Head of caudate nucleus (tissue), 42 donors: ENCODE data around the gene WNT5A.

ENCODE experiments used
- DNase-seq, 42 donors: peaks; one replicate each; pipeline versions ENCODE4 v3.0.0 to v3.0.0-alpha.2; 2020 to 2021; ENCODE audit warnings: mixed read lengths in 7 of 42
- intact Hi-C: fragments of 100-400 bp; cut with DNase I; formaldehyde crosslinking; loops from one replicate; pipeline ENCODE4 v1.15.0; 2022

Gene WNT5A

DNA sequence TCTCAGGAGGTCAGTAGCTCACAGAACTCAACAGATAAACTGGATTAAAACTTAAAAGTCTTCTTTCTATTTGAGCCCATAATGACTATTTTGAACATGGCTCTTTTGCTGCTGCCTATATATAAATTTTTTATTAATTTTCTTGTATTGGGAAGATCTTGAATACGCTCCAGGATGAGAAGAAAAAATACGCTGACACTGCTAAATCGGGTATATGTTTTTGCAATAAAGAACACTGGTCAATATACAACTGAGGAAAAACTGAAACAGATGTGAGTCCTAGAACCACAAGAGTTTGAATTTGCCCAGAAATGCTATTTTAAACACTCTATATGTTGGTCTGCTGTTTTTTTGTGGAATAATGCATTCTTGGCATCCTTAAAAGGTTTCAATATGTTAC is 20.6 kb downstream of the WNT5A start:
- intact Hi-C loops: no loop called here
- no peak for DNase-seq

DNA sequence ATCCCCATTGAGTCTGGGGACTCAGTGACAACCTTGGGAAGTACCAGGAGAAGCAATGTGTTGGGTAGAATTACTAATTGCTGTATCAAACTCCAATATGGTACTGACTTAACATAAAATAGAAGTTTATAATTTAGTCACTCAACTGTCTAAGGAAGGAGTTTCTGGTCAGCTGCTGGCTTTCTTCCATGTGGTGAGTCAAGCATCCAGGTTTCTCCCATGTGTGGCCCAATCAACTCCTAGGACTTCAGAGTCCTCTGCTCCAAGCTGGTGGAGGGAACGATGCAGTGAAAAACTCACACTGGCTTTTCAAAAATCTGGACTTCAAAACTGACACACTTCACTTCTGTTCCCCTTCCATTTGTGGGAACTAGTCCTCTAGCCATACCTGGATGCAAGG is 25.2 kb downstream of the WNT5A start:
- intact Hi-C loops: no loop called here
- no peak for DNase-seq

DNA sequence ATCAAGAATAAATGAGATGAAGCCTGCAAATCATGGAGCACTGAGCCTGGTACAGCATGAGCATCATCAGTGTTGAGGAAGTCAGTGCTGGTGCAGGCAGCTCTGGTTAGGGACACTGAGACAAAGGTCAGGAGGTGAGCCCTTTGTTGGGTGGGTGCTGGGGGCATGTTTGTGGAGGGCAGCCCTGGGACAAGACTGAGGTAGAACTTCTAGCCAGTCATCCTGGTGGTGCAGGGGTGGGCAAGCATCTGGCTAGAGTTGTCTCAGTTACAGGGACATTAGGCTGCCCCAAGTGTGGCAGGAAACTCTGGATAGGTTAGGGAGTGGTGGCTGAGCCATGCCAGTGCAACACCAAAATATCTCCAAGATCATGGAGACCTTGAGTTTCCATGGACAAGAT is 27.3 kb downstream of the WNT5A start:
- no peak for DNase-seq
- intact Hi-C loops: no loop called here

DNA sequence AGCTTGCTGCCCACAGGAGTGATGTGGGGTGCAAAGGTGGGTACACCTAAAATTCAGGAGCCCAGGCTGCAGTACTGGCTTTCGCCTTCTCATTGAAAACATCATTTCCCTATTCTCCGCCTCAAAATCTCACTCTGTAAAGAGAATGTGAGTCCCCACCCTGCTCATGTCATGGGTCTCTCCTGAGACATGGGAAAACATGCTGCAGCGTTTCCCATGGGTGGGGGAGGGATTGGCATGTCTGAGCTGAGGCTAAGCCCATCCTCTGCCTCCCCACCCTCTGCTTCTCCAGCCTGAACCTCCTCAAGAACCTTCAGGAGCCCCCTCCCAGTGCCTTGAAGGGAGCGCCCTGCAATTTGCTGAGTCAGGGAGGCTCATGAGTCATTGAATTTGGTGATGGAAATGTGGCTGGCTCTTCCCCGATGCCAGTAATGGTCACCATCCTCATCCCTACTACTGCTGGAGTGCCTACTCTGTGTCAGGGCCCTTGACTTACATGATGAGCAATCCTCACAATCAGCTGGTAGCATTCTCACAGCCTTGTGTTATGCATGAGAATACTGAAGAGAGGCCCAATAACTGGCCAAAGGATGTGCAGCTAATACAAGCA is 28.8 kb downstream of the WNT5A start:
- intact Hi-C loops: no loop called here
- DNase-seq: peak in 1 of 42 donors; percentile 17

DNA sequence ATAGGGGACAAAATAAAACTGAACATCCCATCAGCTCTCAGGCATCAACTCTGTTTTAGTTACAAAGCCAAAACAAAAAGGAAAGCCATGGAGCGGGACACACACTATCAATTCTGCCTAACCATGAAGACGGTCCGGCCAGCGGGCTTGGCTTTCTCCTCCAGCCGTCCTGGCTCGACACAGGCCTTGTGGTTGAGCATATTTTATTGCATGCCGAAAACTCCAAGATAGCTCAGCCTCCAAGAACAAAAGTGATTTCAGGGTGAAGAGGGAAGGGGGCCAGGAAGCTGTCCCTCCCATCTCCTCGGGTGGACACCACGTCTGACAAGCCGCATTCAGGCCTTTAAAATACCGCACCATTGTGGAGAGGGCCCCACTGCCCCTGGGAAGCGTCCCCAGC is 31.2 kb downstream of the WNT5A start:
- DNase-seq: no peak
- intact Hi-C loops: no loop called here

DNA sequence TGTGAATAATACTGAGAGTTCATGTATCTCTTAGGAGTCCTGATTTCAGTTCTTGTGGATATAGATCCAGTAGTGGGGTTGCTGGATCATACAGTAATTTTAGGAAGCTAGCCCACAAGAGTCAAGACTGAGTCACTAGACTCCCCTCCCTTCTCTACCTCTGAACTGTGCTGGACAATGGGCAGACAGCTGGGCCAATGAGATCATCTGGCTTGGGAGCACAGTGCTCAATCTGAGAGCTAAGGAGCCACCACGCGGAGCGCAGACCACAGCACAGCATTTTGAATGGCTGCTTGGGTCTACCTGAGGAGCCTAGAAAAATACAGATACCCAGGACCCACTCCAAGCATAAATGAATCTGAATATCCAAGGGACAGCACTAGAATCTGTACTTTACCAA is 32.5 kb downstream of the WNT5A start:
- intact Hi-C loops: no loop called here
- peak in 1 of 42 donors; percentile 41 for DNase-seq

DNA sequence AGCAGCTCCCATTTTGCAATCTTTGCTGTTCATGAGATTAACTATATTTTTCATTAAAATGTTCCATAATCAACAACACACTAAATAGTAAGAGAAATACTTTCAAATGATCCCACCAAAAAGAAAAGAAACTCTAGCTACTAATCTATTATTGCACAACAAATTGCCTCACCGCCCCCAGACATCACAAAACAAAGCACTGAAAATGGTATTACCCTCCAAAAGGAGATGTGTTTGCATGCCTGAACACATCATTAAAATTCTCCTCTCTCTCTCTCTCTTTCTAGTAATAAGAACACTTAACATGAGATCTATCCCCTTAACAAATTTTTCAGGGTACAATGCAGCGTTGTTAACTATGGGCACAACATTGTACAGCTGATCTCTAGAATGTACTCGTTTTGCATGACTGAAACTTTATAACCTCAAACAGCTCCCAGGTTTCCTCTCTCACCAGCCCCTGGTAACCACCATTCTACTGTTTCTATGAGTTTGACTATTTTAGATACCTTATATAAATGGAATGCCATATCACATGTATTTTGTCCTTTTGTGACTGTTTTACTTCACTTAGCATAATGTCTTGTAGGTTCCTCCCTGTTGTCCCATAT is 33.1 kb downstream of the WNT5A start:
- intact Hi-C loops: no loop called here
- peak in 1 of 42 donors; percentile 1 for DNase-seq

DNA sequence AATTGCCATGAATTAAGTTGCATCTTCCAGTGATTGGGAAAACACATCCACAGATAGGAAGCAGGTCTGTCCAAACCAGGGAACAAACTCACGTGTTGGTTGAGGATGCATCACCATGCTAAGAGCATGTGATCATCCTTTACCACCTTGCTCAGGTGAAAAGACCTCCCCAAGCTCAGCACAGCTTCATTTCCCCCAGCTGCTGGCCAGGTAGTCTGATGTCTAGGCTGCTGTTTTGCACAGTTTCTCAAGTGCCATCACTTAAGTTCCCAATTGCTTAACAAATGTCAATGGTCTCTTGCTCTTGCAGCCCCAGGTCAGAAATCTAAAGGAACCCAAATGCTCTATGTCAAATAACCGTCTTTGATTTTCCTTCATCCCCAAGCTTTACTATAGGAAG is 34.2 kb downstream of the WNT5A start:
- peak in 1 of 42 donors; percentile 10 for DNase-seq
- intact Hi-C loops: no loop called here

DNA sequence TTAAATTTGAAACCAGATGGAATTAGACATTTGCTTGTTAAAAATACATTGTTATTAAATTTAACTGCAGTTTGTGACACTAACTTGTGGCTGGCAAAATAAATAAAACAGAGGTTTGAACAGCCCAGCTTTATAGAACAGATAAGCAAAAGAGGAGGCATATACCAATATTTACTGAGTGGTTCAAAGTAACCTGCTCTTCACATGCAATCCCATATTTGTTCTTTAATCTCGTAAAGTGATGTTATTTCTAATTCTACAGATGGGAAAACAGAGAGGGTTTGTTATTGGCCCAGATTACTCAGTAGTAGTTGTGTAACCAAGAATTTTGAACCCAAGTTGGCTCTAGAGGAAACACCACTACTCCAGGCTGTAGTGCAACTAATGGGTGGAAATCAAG is 37.6 kb downstream of the WNT5A start:
- intact Hi-C loops: no loop called here
- DNase-seq: no peak

DNA sequence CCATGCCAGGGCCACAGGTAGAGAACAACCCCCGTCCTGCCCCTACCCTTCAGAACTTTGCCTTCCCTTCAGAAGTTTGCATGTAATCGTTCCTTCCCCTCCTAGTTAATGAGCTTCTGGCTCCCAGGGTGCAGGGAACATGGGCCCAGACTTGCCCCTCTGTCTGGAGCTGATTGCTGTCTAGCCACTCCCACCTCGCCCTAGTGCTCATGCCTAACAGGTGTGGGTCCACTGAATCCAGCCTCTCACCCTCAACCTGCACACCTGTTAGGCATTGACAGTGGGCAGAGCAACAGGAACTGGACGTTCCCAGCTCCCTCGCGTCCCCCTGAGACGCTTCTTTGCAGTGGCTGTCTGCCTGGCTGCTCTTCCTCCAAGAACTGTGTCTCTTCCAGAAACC is 40.3 kb downstream of the WNT5A start:
- intact Hi-C loops: no loop called here
- no peak for DNase-seq

DNA sequence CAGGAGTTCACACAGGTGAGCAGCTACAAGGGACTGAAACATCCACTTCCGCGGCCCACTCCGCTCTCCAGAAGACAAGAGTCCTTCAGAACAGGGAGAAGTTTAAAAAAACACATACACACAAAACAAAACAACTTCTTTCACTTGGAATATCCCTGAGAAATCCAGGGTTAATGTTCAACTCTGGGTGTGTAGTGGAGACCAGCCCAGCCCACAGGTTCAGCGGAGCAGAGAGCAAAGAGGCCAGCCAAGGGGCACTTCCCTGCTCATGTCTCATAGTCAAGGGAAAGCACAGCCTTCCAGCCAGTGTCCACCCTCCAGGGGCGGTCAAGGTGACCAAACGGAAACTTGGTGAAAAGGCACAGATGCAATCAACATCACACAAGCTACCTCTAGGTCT is 41.6 kb downstream of the WNT5A start:
- intact Hi-C loops: no loop called here
- DNase-seq: no peak

DNA sequence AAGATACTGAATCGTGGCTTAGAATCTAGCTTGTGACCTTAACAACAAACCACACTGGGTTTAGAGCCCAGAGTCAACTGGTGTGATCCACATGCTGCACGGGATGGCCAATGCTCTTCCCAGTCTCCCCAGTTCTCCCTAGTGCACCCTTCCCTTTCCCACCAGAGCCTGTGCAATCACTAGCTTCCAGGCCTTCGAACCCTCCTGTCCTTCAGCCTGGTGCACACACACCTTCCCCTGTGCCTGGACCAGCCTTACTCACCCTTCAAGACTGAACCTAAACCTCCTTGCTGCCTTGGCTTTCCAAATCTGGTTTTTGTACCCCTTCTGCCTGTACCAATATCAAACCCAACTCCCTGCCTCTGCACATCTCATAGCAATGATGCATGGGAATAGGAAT is 43.8 kb downstream of the WNT5A start:
- intact Hi-C loops: no loop called here
- DNase-seq: no peak

DNA sequence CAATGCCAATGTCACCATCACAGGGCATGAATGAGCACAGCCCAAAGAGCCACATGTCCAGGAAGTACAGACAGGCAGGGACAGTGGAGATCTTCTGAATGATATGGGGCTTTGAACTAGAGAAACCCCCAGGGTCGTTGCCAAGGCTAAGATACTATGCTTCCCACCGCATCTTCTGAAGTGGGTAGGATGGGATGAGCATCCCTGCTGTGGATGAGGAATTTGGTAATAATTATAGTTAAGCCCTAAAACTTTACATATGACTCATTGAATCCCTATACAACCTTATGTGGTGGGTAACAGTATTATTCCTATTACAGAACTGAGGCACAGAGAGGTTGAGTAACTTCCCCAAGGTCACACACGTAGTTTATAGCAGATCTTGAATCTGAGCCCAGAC is 44.2 kb downstream of the WNT5A start:
- intact Hi-C loops: no loop called here
- DNase-seq: no peak

DNA sequence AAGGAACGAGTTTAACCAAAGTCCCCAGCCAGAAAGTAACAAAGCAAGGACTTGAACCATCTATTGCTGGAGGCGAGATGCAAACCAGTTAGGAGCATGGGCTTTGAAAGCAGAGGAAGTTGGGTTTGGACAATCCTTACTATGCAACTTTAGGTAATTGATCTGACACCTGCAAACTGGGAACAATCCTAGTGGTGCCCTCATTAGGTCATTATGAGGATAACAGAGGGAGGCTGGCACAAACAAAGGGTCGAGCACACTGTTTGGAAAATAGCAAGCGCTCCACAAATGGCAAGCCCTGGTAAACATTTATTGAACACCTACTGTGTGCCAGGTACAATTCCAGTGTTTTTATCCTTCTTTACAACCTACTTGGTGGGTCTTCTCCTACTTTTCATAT is 45.6 kb downstream of the WNT5A start:
- DNase-seq: no peak
- intact Hi-C loops: no loop called here

DNA sequence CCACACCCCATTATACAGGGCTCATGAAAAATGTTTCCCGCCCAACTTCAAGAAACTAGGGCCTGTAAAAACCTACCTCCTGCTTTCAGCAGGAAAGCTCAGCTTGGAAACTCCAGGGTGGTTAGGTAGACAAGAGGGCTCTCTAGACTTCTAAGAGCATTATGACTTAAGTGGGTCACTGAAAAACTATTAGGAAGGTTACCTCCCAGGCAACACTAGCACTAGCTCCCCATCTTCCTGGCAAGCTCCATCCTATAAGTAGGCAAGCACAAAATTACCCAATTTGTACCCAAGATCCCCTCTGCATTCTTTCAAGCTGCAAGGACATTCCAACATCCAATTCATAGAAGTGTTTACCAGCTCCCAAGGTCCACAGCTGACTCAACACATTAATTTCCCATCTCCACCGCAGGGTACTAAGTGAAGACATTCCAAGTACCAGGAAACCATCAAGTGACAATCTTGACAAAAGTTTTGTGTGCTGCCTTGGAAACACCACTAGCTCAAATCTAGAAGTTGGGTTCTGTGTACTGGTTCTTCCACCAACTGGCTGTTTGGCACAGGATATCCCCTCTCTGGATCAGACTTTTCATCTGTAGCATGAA is 46.9 kb downstream of the WNT5A start:
- DNase-seq: no peak
- intact Hi-C loops: no loop called here

DNA sequence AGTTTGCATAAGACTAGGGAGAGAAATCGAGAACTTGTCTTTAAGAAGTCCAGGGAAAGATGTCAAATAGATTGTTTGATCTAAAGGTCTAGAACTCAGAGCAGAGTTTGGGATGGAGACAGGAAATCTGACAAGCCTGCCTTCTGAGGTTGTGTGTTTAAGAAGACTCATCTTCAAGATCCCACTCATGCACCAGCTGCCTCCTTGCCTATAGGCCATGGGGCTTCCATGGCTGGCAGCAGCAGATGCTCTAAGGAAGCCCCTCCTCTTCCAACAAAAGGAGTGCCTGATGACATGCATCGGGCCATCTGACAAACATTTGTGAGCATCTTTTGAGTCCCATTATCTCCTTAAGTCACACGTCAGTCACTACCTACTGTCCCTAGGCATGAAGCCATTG is 47.4 kb downstream of the WNT5A start:
- intact Hi-C loops: no loop called here
- DNase-seq: no peak

DNA sequence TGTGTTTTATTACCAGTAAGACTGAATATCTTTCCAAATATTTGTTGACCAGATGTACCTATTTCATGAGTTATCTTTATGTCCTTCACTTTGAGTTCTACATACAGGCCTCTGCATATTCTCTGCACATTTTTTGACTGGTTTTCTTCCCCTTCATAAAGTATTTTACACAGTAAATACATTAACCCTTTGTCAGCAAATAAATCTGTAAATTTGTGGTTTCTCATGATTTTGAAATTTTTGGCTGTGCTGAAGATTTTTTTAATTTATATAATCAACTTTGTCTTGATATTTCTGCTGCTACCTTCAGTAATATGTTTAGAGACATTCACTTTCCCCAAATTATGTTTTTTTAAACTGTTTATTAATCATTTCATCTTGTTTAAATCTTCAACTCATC is 50.5 kb downstream of the WNT5A start:
- no peak for DNase-seq
- intact Hi-C loops: no loop called here

DNA sequence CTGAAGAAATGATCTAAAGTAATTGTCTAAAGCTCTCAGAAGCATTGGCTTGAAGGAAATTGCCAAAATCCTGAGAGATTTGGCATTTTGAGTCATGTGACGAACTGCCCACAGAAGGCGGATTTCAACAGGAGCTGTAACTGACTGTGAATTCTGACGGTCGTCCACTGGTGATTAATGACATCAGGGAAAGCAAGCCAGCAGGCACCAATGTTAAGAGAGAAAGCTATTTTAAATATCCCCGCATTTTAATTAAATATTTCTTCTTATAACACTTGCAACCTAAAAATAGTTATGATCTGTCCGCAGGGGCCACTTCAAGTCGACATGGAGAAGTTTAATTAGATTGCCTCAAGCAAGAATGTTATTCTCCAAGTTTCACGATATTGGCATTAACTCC is 51.6 kb downstream of the WNT5A start:
- no peak for DNase-seq
- intact Hi-C loops: no loop called here

DNA sequence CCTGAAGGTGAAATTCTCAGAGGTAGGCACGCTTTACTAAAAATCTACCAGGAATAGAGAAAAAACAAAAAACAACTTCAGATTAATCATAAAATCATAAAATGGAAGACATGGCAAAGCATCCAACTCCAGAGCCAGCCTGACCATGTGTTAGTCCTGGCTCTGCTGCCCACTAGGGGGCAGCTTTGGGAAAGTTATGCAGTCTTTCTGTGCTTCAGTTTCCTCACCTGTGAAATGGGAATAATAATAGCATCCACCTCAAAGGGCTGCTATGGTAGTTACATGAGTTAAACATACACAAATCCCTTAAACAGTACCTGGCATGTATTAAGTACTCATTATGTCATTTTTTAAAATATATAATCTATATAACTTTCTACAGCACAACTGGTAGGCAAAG is 52.3 kb downstream of the WNT5A start:
- intact Hi-C loops: no loop called here
- DNase-seq: no peak

DNA sequence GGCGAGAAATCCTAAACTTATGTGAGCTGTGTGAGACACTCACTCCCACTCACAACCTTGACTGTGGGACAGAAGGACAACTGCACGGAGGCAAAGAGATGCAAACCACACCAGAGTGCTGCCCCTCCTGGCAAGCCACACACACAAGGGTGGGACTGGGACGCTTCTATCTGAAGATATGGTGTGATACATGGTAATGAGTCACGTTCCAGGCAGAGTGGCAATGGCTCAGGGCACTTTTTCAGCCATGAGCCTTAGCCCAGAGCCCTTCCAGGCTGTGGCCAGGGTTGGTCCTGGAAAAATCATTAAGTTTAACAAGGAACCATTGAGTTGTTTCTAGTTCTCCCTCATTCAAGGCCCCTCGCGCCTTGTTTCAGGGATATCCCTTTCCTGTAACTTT is 56.1 kb downstream of the WNT5A start:
- intact Hi-C loops: no loop called here
- no peak for DNase-seq

DNA sequence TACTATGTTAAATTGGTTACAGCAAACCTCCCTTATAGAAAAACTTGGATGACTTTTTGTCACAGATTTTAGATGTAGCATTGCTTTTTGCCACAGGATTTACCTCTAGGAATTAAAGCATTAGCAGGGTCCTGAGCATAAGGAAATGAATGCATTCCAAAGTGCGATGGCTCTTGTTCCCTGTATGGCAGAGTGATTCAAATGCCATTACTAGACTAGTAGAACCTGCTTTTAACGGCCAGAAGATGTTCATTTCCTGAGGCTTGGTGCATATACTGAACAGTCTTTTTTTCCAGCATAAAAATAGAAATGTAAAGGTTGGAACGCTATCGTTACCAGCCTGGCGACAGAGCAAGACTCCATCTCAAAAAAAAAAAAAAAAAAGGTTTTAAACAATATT is 59.4 kb downstream of the WNT5A start:
- DNase-seq: no peak
- intact Hi-C loops: no loop called here
